CD4-positive, alpha-beta T cell (primary cell): ENCODE results near the gene PTDSS2. TPM values are rescaled to one million over a fixed set of nuclear protein-coding genes. Genes with fewer than 3 reads are reported as not detected.

Source experiments
- ATAC-seq: fragments of 200-7000 bp; cut with Tn5 transposase; one replicate; pipeline ENCODE4 v1.10.0; 2022; ENCODE audit warnings: mild to moderate bottlenecking; ENCODE audit not compliant: poor library complexity
- CTCF ChIA-PET: fragments of 350-600 bp; sonication (Branson Sonifier 250); formaldehyde crosslinking; loops from one replicate; lab custom pipeline; 2021; ENCODE audit warnings: antibody characterized with exemption, inconsistent platforms; lab: Charles Lee
- POLR2A ChIA-PET: fragments of 350-600 bp; sonication (Branson Sonifier 250); formaldehyde crosslinking; loops from one replicate; lab custom pipeline; 2021; ENCODE audit warnings: antibody characterized with exemption, inconsistent platforms; lab: Charles Lee
- DNase-seq, 14 experiments: peaks; one replicate each; pipeline ENCODE4 v3.0.0-alpha.2; 2013 to 2020; ENCODE audit warnings: mixed read lengths in 2 of 14
- H3K27ac ChIP-seq, 2 donors: one replicate each; pipeline versions ENCODE4 v1.5.1 to v1.7.0; 2013; ENCODE audit warnings: low read length in 2 of 2, low read depth in 1 of 2, mild to moderate bottlenecking in 1 of 2
- H3K27me3 ChIP-seq, 2 experiments: 1 replicate in 1 of 2; 2 replicates in 1 of 2; pipeline versions ENCODE4 v1.6.1 to v1.7.0; 2013; ENCODE audit warnings: low read length in 2 of 2, control low read depth in 1 of 2, mild to moderate bottlenecking in 1 of 2, moderate library complexity in 1 of 2; ENCODE audit not compliant: insufficient read depth in 2 of 2, control insufficient read depth in 1 of 2
- H3K36me3 ChIP-seq: one replicate; pipeline ENCODE4 v1.6.1; 2013; ENCODE audit warnings: low read length, control low read depth; ENCODE audit not compliant: insufficient read depth
- H3K4me1 ChIP-seq: one replicate; pipeline ENCODE4 v1.6.1; 2013; ENCODE audit warnings: low read length, control low read depth; ENCODE audit not compliant: insufficient read depth
- H3K4me3 ChIP-seq: one replicate; pipeline ENCODE4 v1.5.1; 2013; ENCODE audit warnings: mild to moderate bottlenecking, low read length, moderate library complexity
- H3K9me3 ChIP-seq, 2 experiments: 1 replicate in 1 of 2; 2 replicates in 1 of 2; pipeline versions ENCODE4 v1.6.1 to v1.7.0; 2013; ENCODE audit warnings: low read length in 2 of 2, mild to moderate bottlenecking in 2 of 2, control low read depth in 1 of 2, moderate library complexity in 1 of 2; ENCODE audit not compliant: control insufficient read depth in 1 of 2, insufficient read depth in 1 of 2
- H3K27ac Mint-ChIP-seq: one replicate; pipeline ENCODE4 v1.8.0; 2020; ENCODE audit warnings: mixed read lengths
- H3K27me3 Mint-ChIP-seq: one replicate; pipeline ENCODE4 v1.8.0; 2021; ENCODE audit warnings: mixed read lengths
- H3K36me3 Mint-ChIP-seq: one replicate; pipeline ENCODE4 v1.8.0; 2021; ENCODE audit warnings: low read depth, mixed read lengths
- H3K4me1 Mint-ChIP-seq: one replicate; pipeline ENCODE4 v1.8.0; 2021; ENCODE audit warnings: low read depth, mixed read lengths
- H3K4me3 Mint-ChIP-seq: one replicate; pipeline ENCODE4 v1.8.0; 2020; ENCODE audit warnings: mild to moderate bottlenecking, mixed read lengths
- H3K9me3 Mint-ChIP-seq: one replicate; pipeline ENCODE4 v1.8.0; 2020; ENCODE audit warnings: mixed read lengths
- intact Hi-C, 2 experiments: fragments of 100-400 bp; cut with DNase I in 1 of 2; cut with micrococcal nuclease in 1 of 2; formaldehyde crosslinking; loops; one replicate each; pipeline versions ENCODE4 v1.15.1 to v1.9.0; 2023 to 2025; cut with DNase I, micrococcal nuclease
- total RNA-seq, 174 experiments: library from RNA in 2 of 174; stranded (reverse) in 2 of 174; gene quantifications; one replicate each; pipeline ENCODE4 v1.2.3 and lab custom pipeline; 2021 to 2026
- TF ChIP-seq, protein P1 (sequence below): fragments of 200-600 bp; IDR thresholded peaks from one replicate; pipeline ENCODE4 v1.8.0; 2022; ENCODE audit warnings: antibody characterized with exemption, mild to moderate bottlenecking

Gene PTDSS2
- total RNA-seq, 2 experiments from 2014 or later = 15.2 to 18.4 TPM

- Mint-ChIP-seq H3K27ac (peak overlapping the region; percentile 53), H3K4me3 (peak overlapping the region; percentile 15), H3K9me3 (no peaks in the 10 kb centered on the region), H3K36me3 (peaks cover 4% of the 10 kb centered on the region), H3K4me1 (peaks cover 16% of the 10 kb centered on the region), H3K27me3 (no peaks in the 10 kb centered on the region)
- DNase-seq = peak in 1 of 14 experiments; percentile 43
- TF ChIP-seq, protein P1, sequence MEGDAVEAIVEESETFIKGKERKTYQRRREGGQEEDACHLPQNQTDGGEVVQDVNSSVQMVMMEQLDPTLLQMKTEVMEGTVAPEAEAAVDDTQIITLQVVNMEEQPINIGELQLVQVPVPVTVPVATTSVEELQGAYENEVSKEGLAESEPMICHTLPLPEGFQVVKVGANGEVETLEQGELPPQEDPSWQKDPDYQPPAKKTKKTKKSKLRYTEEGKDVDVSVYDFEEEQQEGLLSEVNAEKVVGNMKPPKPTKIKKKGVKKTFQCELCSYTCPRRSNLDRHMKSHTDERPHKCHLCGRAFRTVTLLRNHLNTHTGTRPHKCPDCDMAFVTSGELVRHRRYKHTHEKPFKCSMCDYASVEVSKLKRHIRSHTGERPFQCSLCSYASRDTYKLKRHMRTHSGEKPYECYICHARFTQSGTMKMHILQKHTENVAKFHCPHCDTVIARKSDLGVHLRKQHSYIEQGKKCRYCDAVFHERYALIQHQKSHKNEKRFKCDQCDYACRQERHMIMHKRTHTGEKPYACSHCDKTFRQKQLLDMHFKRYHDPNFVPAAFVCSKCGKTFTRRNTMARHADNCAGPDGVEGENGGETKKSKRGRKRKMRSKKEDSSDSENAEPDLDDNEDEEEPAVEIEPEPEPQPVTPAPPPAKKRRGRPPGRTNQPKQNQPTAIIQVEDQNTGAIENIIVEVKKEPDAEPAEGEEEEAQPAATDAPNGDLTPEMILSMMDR = no peak
- H3K9me3 ChIP-seq = no peaks in the 10 kb centered on the region
- no peak overlapping the region for H3K27ac ChIP-seq
- ATAC-seq = no peak
- intact Hi-C loops = loop anchor here in 1 of 2 experiments (2.0 to 5.0 kb wide), 2 partner anchors 18 to 259 kb away; partner anchors contain the start of gene SLC25A22
- H3K4me1 ChIP-seq = peaks cover 42% of the 10 kb centered on the region
- ChIA-PET POLR2A (no interaction called here), CTCF (no interaction called here)
- H3K27me3 ChIP-seq = no peaks in the 10 kb centered on the region
- no peak overlapping the region for H3K4me3 ChIP-seq
- H3K36me3 ChIP-seq = peaks cover 2% of the 10 kb centered on the region
These were observed 88.5 kb downstream of the PTDSS2 start for GRCh38 chr11:538431-539051.

DNA sequence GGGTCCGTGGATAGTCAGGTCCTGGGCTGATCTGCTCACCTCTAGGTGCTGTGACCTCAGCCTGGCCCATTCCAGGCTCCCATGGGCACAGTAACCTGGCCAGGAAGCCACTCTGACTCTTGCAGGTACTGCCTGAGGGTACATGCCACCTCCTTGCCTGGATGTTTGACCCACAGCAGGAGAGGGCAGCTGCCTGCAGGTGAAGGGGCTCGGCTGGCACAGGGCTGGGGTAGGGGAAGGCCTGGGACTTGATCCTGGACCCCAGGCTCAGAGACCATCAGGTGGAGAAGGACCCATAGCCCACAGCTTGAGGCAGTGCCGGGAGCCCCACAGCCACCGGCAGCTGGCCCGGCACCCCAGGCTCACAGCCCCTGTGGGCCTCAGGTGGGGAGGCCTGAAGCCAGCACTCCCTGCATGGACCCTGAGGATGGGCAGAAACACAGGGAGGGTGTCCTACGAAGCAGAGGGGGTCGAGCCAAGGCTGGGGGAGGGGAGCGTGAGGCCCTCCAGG lies 89.9 kb downstream of the PTDSS2 start:
- peaks cover 4% of the 10 kb centered on the region for H3K36me3 Mint-ChIP-seq
- H3K36me3 ChIP-seq = no peaks in the 10 kb centered on the region
- H3K4me3 ChIP-seq = no peak overlapping the region
- no peaks in the 10 kb centered on the region for H3K9me3 ChIP-seq
- H3K4me1 ChIP-seq = peaks cover 28% of the 10 kb centered on the region
- CTCF ChIA-PET = no interaction called here
- ATAC-seq (no peak), DNase-seq (no peak)
- no peaks in the 10 kb centered on the region for H3K9me3 Mint-ChIP-seq
- peaks cover 16% of the 10 kb centered on the region for H3K4me1 Mint-ChIP-seq
- H3K27ac Mint-ChIP-seq = no peak overlapping the region
- no peaks in the 10 kb centered on the region for H3K27me3 ChIP-seq
- TF ChIP-seq, protein P1 = no peak
- intact Hi-C loops = loop anchor here in 1 of 2 experiments (2.0 to 5.0 kb wide), 2 partner anchors 17 to 257 kb away; partner anchors contain the start of gene SLC25A22
- H3K27me3 Mint-ChIP-seq = no peaks in the 10 kb centered on the region
- H3K4me3 Mint-ChIP-seq = no peak overlapping the region
- POLR2A ChIA-PET = no interaction called here
- H3K27ac ChIP-seq = no peak overlapping the region

Other genes with a start within 250 kb of the PTDSS2 start
- 10 to 100 TPM; 69.5 to 72.7 TPM for gene BET1L, start 242.9 kb upstream of the PTDSS2 start, total RNA-seq
- gene RIC8A, start 242.6 kb upstream of the PTDSS2 start, total RNA-seq = 100 to 1,000 TPM in 1 of 2 experiments, 10 to 100 TPM in 1; 99.6 to 104 TPM
- 10 to 100 TPM; 16.4 to 18.0 TPM for gene SIRT3, start 213.9 kb upstream of the PTDSS2 start, total RNA-seq
- 10 to 100 TPM; 56.9 to 57.8 TPM for gene PSMD13, start 213.3 kb upstream of the PTDSS2 start, total RNA-seq
- gene NLRP6, start 171.9 kb upstream of the PTDSS2 start, total RNA-seq = 10 to 100 TPM; 14.4 to 14.7 TPM
- gene PGGHG, start 161.2 kb upstream of the PTDSS2 start, total RNA-seq = 100 to 1,000 TPM; 670 to 671 TPM
- gene IFITM5, start 150.8 kb upstream of the PTDSS2 start, total RNA-seq = not detected
- 100 to 1,000 TPM; 364 to 383 TPM for gene IFITM2, start 142.5 kb upstream of the PTDSS2 start, total RNA-seq
- 100 to 1,000 TPM; 286 to 306 TPM for gene IFITM1, start 136.2 kb upstream of the PTDSS2 start, total RNA-seq
- gene IFITM3, start 129.4 kb upstream of the PTDSS2 start, total RNA-seq = 10 to 100 TPM; 15.9 to 20.1 TPM
- gene B4GALNT4, start 80.8 kb upstream of the PTDSS2 start, total RNA-seq = 1 to 10 TPM; 4.2 to 6.0 TPM
- under 1 TPM in 1 of 2 experiments, not detected in 1; 0.60 TPM for gene PKP3, start 56.1 kb upstream of the PTDSS2 start, total RNA-seq
- 100 to 1,000 TPM; 358 to 392 TPM for gene SIGIRR, start 35.3 kb upstream of the PTDSS2 start, total RNA-seq
- gene ANO9, start 8.3 kb upstream of the PTDSS2 start, total RNA-seq = 100 to 1,000 TPM; 109 to 114 TPM
- 100 to 1,000 TPM; 131 to 132 TPM for gene RNH1, start 57.0 kb downstream of the PTDSS2 start, total RNA-seq
- 10 to 100 TPM; 23.7 to 23.9 TPM for gene HRAS, start 85.3 kb downstream of the PTDSS2 start, total RNA-seq
- 1 to 10 TPM; 2.4 TPM for gene LRRC56, start 87.2 kb downstream of the PTDSS2 start, total RNA-seq
- gene LMNTD2, start 110.5 kb downstream of the PTDSS2 start, total RNA-seq = 10 to 100 TPM in 1 of 2 experiments, 1 to 10 TPM in 1; 8.2 to 10.3 TPM
- 10 to 100 TPM; 14.1 to 15.7 TPM for gene RASSF7, start 110.7 kb downstream of the PTDSS2 start, total RNA-seq
- gene PHRF1, start 126.2 kb downstream of the PTDSS2 start, total RNA-seq = 10 to 100 TPM; 37.1 to 37.6 TPM
- gene IRF7, start 165.7 kb downstream of the PTDSS2 start, total RNA-seq = 10 to 100 TPM; 36.5 to 37.7 TPM
- not detected for gene CDHR5, start 174.7 kb downstream of the PTDSS2 start, total RNA-seq
- not detected for gene SCT, start 176.9 kb downstream of the PTDSS2 start, total RNA-seq
- under 1 TPM; 0.70 to 0.82 TPM for gene DRD4, start 187.0 kb downstream of the PTDSS2 start, total RNA-seq
- gene DEAF1, start 244.9 kb downstream of the PTDSS2 start, total RNA-seq = 10 to 100 TPM; 68.4 to 79.6 TPM
- gene TMEM80, start 245.5 kb downstream of the PTDSS2 start, total RNA-seq = 10 to 100 TPM; 21.0 to 22.0 TPM